ENCODE measurements around the gene CCDC158. TPM values are rescaled to one million over a fixed set of nuclear protein-coding genes. Genes with fewer than 3 reads are reported as not detected.
A peak's percentile ranks its signal among the peaks of the same experiment; 100 is the strongest.

The CCDC158 gene
- total and polyA plus RNA-seq, 2 of the 4 experiments (the other 2 are of a cell fraction), result not detected

DNA sequence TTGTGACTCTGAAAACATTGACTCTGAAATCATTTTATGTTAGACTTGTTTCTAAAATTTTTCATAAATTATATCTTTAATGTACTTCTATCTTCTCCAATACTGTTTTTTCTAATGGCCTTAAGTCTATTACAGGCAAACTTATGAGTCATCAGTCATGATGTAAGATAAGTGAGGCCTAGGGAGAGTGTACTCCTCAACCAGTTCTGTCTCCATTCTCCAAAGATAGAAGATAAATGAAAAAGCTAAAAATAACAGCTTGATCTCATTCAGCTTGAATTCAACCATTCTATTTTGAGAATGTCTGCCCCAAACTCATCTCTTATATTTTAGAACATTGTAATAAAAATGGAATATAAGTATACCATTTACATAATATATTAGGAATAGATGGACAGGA, 79.9 kb downstream of the CCDC158 start:
- Histone ChIP-seq H3K56ac (ENCODE audit: extremely low read depth, insufficient read depth, low read length) (no peak overlapping the region), H3K27ac (ENCODE audit: insufficient read depth, low read length) (no peak overlapping the region), H3K4ac (ENCODE audit: low read depth, low read length) (no peak overlapping the region), H4K20me1 (ENCODE audit: insufficient read depth, low read length) (no peaks in the 10 kb centered on the region), H3K9me1 (ENCODE audit: insufficient read depth, low read length) (no peaks in the 10 kb centered on the region), H3K18ac (ENCODE audit: low read depth, low read length) (no peak overlapping the region), H2AK9ac (replicated peaks; ENCODE audit: low read depth, low read length, poor library complexity) (no peak overlapping the region), H2BK5ac (ENCODE audit: low read depth, low read length, poor library complexity, severe bottlenecking) (no peak overlapping the region), H3K79me1 (ENCODE audit: low read depth in 1 of 2, low read length in 2 of 2) (no peaks in the 10 kb centered on the region), H4K91ac (ENCODE audit: insufficient read depth, low read depth, low read length) (no peak overlapping the region), H2BK15ac (ENCODE audit: low read depth, low read length) (no peak overlapping the region), H3K36me3 (ENCODE audit: control insufficient read depth, insufficient read depth, low read length) (no peaks in the 10 kb centered on the region), H3K9ac (ENCODE audit: low read depth, low read length) (no peak overlapping the region), H3K23ac (ENCODE audit: low read depth, low read length) (no peak overlapping the region), H3K4me2 (ENCODE audit: low read depth, low read length) (no peak overlapping the region), H3K4me1 (ENCODE audit: control insufficient read depth, insufficient read depth, low read length) (no peaks in the 10 kb centered on the region), H2AK5ac (ENCODE audit: low read depth, low read length) (no peak overlapping the region), H3K9me3 (ENCODE audit: control insufficient read depth, insufficient read depth, low read length) (no peaks in the 10 kb centered on the region), H2BK120ac (ENCODE audit: low read depth, low read length) (no peak overlapping the region), H2BK20ac (ENCODE audit: low read depth, low read length) (no peak overlapping the region), H4K5ac (ENCODE audit: low read depth, low read length) (no peak overlapping the region), H2AFZ (replicated peaks; ENCODE audit: low read length, poor library complexity) (no peak overlapping the region), H3K14ac (replicated peaks; ENCODE audit: low read depth, low read length) (no peak overlapping the region), H3K4me3 (ENCODE audit: insufficient read depth, low read depth, low read length) (no peak overlapping the region), H4K8ac (ENCODE audit: low read depth in 2 of 2, low read length in 2 of 2) (no peak overlapping the region), H3K27me3 (ENCODE audit: control insufficient read depth, insufficient read depth, low read length) (peaks cover 10% of the 10 kb centered on the region)
- CTCF ChIA-PET, result no interaction called here
- DNase-seq, result peak; percentile 77
- intact Hi-C loops (cut with micrococcal nuclease), result no loop called here
- POLR2A ChIA-PET (ENCODE audit: unreplicated experiment), result no interaction called here
- no TSS peak for BruUV-seq (replicated peaks)
- peak; percentile 82 for ATAC-seq (ENCODE audit: low read depth)
- in situ Hi-C loops (cut with MboI; ENCODE audit: low sequenced_read_pairs), result no loop called here
- 0 out of 2 replicates have a peak, but pooled peaks have one; percentile 23 for TF ChIP-seq CEBPB (IDR thresholded peaks at IDR 0.05; ENCODE audit: low read depth, low read length)
- TF ChIP-seq, protein P1, sequence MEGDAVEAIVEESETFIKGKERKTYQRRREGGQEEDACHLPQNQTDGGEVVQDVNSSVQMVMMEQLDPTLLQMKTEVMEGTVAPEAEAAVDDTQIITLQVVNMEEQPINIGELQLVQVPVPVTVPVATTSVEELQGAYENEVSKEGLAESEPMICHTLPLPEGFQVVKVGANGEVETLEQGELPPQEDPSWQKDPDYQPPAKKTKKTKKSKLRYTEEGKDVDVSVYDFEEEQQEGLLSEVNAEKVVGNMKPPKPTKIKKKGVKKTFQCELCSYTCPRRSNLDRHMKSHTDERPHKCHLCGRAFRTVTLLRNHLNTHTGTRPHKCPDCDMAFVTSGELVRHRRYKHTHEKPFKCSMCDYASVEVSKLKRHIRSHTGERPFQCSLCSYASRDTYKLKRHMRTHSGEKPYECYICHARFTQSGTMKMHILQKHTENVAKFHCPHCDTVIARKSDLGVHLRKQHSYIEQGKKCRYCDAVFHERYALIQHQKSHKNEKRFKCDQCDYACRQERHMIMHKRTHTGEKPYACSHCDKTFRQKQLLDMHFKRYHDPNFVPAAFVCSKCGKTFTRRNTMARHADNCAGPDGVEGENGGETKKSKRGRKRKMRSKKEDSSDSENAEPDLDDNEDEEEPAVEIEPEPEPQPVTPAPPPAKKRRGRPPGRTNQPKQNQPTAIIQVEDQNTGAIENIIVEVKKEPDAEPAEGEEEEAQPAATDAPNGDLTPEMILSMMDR (conservative IDR thresholded peaks at IDR 0.05; ENCODE audit: low read depth, low read length), result no peak
- TF ChIP-seq FOS (IDR thresholded peaks at IDR 0.05; ENCODE audit: low read depth, low read length), result peak; percentile 70; the same call in 1 of the 2 replicates
- dilution Hi-C loops (cut with HindIII; ENCODE audit: low sequenced_read_pairs, unreplicated experiment), result no loop called here
